OCI-LY1 (cell line): ENCODE results near the gene SH3RF3.

Experiments
- H2AFZ ChIP-seq: fragments of 200-600 bp; sonication (generic), shearing (Covaris generic); 2 replicates; pipeline ENCODE4 v1.6.0; 2014; ENCODE audit warnings: antibody characterized with exemption, mild to moderate bottlenecking, low read length
- H3F3A ChIP-seq: fragments of 200-600 bp; sonication (generic), shearing (Covaris generic); 2 replicates; pipeline ENCODE4 v1.6.0; 2014; ENCODE audit warnings: mild to moderate bottlenecking, antibody characterized with exemption, low read length, moderate library complexity; ENCODE audit not compliant: insufficient read depth
- H3K27ac ChIP-seq: fragments of 200-600 bp; sonication (generic); 2 replicates; pipeline ENCODE4 v1.5.1; 2014; ENCODE audit warnings: low read length, mixed run types, mild to moderate bottlenecking, low read depth; ENCODE audit not compliant: poor library complexity, severe bottlenecking
- H3K27me3 ChIP-seq: fragments of 200-600 bp; sonication (generic); 2 replicates; pipeline ENCODE4 v1.6.0; 2014; ENCODE audit warnings: antibody characterized with exemption, mild to moderate bottlenecking, low read length, moderate library complexity; ENCODE audit not compliant: insufficient read depth
- H3K36me3 ChIP-seq: fragments of 200-600 bp; sonication (generic); 2 replicates; pipeline ENCODE4 v1.6.1; 2014; ENCODE audit warnings: mild to moderate bottlenecking, antibody characterized with exemption, low read length, moderate library complexity, mixed read lengths; ENCODE audit not compliant: insufficient read depth
- H3K4me1 ChIP-seq: fragments of 200-600 bp; sonication (generic); 2 replicates; pipeline ENCODE4 v1.5.1; 2014; ENCODE audit warnings: mild to moderate bottlenecking, low read length, moderate library complexity; ENCODE audit not compliant: insufficient read depth, severe bottlenecking
- H3K4me2 ChIP-seq: fragments of 200-600 bp; sonication (generic), shearing (Covaris generic); 2 replicates; pipeline ENCODE4 v1.6.1; 2014; ENCODE audit warnings: low read length
- H3K4me3 ChIP-seq: fragments of 200-600 bp; sonication (generic); 2 replicates; pipeline ENCODE4 v1.5.1; 2014; ENCODE audit warnings: low read length, low read depth, mild to moderate bottlenecking, mixed read lengths; ENCODE audit not compliant: poor library complexity, severe bottlenecking
- H3K79me2 ChIP-seq: fragments of 200-600 bp; shearing (Covaris generic); 2 replicates; pipeline ENCODE4 v1.6.1; 2016; ENCODE audit warnings: mixed run types, low read length, mixed read lengths; ENCODE audit not compliant: insufficient read depth
- H3K9ac ChIP-seq: fragments of 200-600 bp; sonication (generic), shearing (Covaris generic); 2 replicates; pipeline ENCODE4 v1.6.1; 2014; ENCODE audit warnings: mild to moderate bottlenecking, low read length, mixed read lengths
- H3K9me2 ChIP-seq: fragments of 200-600 bp; sonication (generic), shearing (Covaris generic); 2 replicates; pipeline ENCODE4 v1.6.1; 2014; ENCODE audit warnings: low read depth, mild to moderate bottlenecking, low read length, mixed read lengths
- H3K9me3 ChIP-seq: fragments of 200-600 bp; shearing (Covaris generic); 2 replicates; pipeline ENCODE4 v1.6.1; 2014; ENCODE audit warnings: low read length, mixed read lengths
- H4K20me1 ChIP-seq: fragments of 200-600 bp; sonication (generic), shearing (Covaris generic); 2 replicates; pipeline ENCODE4 v1.6.0; 2016; ENCODE audit warnings: mild to moderate bottlenecking, low read length; ENCODE audit not compliant: insufficient read depth
- EZH2 ChIP-seq: fragments of 200-600 bp; sonication (generic), shearing (Covaris generic); IDR thresholded peaks from 2 replicates; pipeline ENCODE4 v1.8.0; 2017; ENCODE audit warnings: borderline replicate concordance, mixed run types, mild to moderate bottlenecking, antibody characterized with exemption, low read length, moderate library complexity, mixed read lengths
- TF ChIP-seq, protein P1 (sequence below): fragments of 200-600 bp; sonication (generic), shearing (Covaris generic); IDR thresholded peaks from 2 replicates; pipeline ENCODE4 v1.5.1; 2017; ENCODE audit warnings: mild to moderate bottlenecking, antibody characterized with exemption, low read length, moderate library complexity, mixed read lengths

Gene SH3RF3

GRCh38 chr2:109507828-109508227, 378.8 kb downstream of the SH3RF3 start:
- TF ChIP-seq, protein P1, sequence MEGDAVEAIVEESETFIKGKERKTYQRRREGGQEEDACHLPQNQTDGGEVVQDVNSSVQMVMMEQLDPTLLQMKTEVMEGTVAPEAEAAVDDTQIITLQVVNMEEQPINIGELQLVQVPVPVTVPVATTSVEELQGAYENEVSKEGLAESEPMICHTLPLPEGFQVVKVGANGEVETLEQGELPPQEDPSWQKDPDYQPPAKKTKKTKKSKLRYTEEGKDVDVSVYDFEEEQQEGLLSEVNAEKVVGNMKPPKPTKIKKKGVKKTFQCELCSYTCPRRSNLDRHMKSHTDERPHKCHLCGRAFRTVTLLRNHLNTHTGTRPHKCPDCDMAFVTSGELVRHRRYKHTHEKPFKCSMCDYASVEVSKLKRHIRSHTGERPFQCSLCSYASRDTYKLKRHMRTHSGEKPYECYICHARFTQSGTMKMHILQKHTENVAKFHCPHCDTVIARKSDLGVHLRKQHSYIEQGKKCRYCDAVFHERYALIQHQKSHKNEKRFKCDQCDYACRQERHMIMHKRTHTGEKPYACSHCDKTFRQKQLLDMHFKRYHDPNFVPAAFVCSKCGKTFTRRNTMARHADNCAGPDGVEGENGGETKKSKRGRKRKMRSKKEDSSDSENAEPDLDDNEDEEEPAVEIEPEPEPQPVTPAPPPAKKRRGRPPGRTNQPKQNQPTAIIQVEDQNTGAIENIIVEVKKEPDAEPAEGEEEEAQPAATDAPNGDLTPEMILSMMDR: no peak
- H3F3A ChIP-seq: no peaks in the 10 kb centered on the region
- H3K4me2 ChIP-seq: no peak overlapping the region
- H3K9me2 ChIP-seq: no peaks in the 10 kb centered on the region
- no peak overlapping the region for H3K4me3 ChIP-seq
- H3K9ac ChIP-seq: no peak overlapping the region
- H3K27me3 ChIP-seq: no peaks in the 10 kb centered on the region
- H3K36me3 ChIP-seq: no peaks in the 10 kb centered on the region
- H2AFZ ChIP-seq: no peak overlapping the region
- H3K9me3 ChIP-seq: no peaks in the 10 kb centered on the region
- H3K79me2 ChIP-seq: no peaks in the 10 kb centered on the region
- no peak overlapping the region for H3K27ac ChIP-seq
- no peaks in the 10 kb centered on the region for H4K20me1 ChIP-seq
- no peaks in the 10 kb centered on the region for H3K4me1 ChIP-seq

GRCh38 chr2:109508556-109508955, 379.6 kb downstream of the SH3RF3 start:
- H3K9ac ChIP-seq: no peak overlapping the region

GRCh38 chr2:109510136-109511028, 381.4 kb downstream of the SH3RF3 start:
- Histone ChIP-seq H3K4me1 (no peaks in the 10 kb centered on the region), H3K4me3 (no peak overlapping the region), H3F3A (no peaks in the 10 kb centered on the region), H3K36me3 (no peaks in the 10 kb centered on the region), H3K27ac (no peak overlapping the region), H2AFZ (no peak overlapping the region), H4K20me1 (no peaks in the 10 kb centered on the region), H3K9me3 (no peaks in the 10 kb centered on the region), H3K9me2 (no peaks in the 10 kb centered on the region), H3K9ac (no peak overlapping the region), H3K27me3 (no peaks in the 10 kb centered on the region), H3K79me2 (no peaks in the 10 kb centered on the region), H3K4me2 (no peak overlapping the region)
- TF ChIP-seq, protein P1: peak; percentile 81
- TF ChIP-seq EZH2: no peak

More at GRCh38 chr2:109508556-109508955, 379.6 kb downstream of the SH3RF3 start:
- H3K9me2 ChIP-seq: no peaks in the 10 kb centered on the region
- H3K27me3 ChIP-seq: no peaks in the 10 kb centered on the region
- H3K27ac ChIP-seq: no peak overlapping the region
- no peak overlapping the region for H3K4me3 ChIP-seq
- H3K36me3 ChIP-seq: no peaks in the 10 kb centered on the region
- no peaks in the 10 kb centered on the region for H4K20me1 ChIP-seq
- H3F3A ChIP-seq: no peaks in the 10 kb centered on the region
- no peaks in the 10 kb centered on the region for H3K79me2 ChIP-seq
- no peaks in the 10 kb centered on the region for H3K4me1 ChIP-seq
- H3K4me2 ChIP-seq: no peak overlapping the region
- no peak overlapping the region for H2AFZ ChIP-seq
- no peaks in the 10 kb centered on the region for H3K9me3 ChIP-seq
- TF ChIP-seq EZH2: no peak
- TF ChIP-seq, protein P1: no peak
